Tibial nerve (tissue), 4 donors: Measurements from ENCODE around the gene CRIP2.

Source experiments
- CTCF ChIP-seq, 5 experiments: fragments of 200-600 bp in 3 of 5; fragments of 450-650 bp in 2 of 5; sonication (generic) in 3 of 5; IDR thresholded peaks; one replicate each; pipeline ENCODE4 v1.5.1; 2016 to 2019; ENCODE audit warnings: antibody characterized with exemption in 5 of 5, mild to moderate bottlenecking in 3 of 5, moderate library complexity in 2 of 5
- EP300 ChIP-seq, 2 donors: sonication (generic); formaldehyde crosslinking; IDR thresholded peaks; one replicate each; pipeline ENCODE4 v1.6.1; 2017; ENCODE audit warnings: antibody characterized with exemption in 2 of 2, mild to moderate bottlenecking in 1 of 2

- no peak for TF ChIP-seq CTCF (IDR thresholded peaks at IDR 0.05)
- no peak for TF ChIP-seq EP300 (IDR thresholded peaks at IDR 0.05)
Measured at GRCh38 chr14:105444859-105445258, 29.8 kb upstream of the CRIP2 start.
